ENCODE data around the gene PLEKHB2. TPM values are rescaled to one million over a fixed set of nuclear protein-coding genes. Genes with fewer than 3 reads are reported as not detected.
A peak's percentile ranks its signal among the peaks of the same experiment; 100 is the strongest.
"Not testable (repeated sequence)": the region's sequence is repeated elsewhere in the genome, so short reads cannot be mapped to it uniquely, and the experiment has no call there.

Gene PLEKHB2
- total RNA-seq, 1 experiment from 2014 or later = 55.9 TPM

DNA sequence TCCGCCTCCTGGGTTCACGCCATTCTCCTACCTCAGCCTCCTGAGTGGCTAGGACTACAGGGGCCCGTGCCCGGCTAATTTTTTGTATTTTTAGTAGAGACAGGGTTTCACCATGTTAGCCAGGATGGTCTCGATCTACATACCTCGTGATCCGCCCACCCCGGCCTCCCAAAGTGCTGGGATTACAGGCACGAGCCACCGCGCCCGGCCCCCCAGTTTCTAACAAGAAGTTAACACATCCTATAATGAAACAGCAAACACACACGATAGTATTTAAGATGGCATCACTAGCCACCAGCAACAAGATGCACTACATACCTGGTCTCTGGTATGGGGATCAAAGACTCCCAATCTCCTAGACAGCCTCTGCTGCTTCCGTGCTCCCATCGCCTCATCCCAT lies 29.6 kb upstream of the PLEKHB2 start:
- peaks cover 8 to 11% of the 10 kb centered on the region in 2 experiments for H3K4me1 Mint-ChIP-seq
- not testable (repeated sequence) for H3K14ac ChIP-seq (ENCODE audit: insufficient read depth, low read length); H3K56ac ChIP-seq (ENCODE audit: insufficient read length, low read depth, low read length); H3K23ac ChIP-seq (ENCODE audit: insufficient read length, low read depth, low read length); H3K9me3 Mint-ChIP-seq; H2AK5ac ChIP-seq (ENCODE audit: insufficient read length, low read length); H3K9ac ChIP-seq (ENCODE audit: extremely low read depth, insufficient read length, low read length); H4K8ac ChIP-seq (replicated peaks; ENCODE audit: insufficient read length, low read depth, low read length); H2BK5ac ChIP-seq (ENCODE audit: insufficient read length, low read length); H2BK20ac ChIP-seq (ENCODE audit: low read depth, low read length, poor library complexity, severe bottlenecking); H4K20me1 ChIP-seq (ENCODE audit: control insufficient read depth, insufficient read depth, insufficient read length); H3K4me2 ChIP-seq (ENCODE audit: insufficient read depth, insufficient read length, low read length); H2BK120ac ChIP-seq (ENCODE audit: low read depth, low read length, poor library complexity, severe bottlenecking); H3K4ac ChIP-seq (ENCODE audit: low read depth, low read length); H3K27me3 ChIP-seq (ENCODE audit: insufficient read depth, low read length); H4K91ac ChIP-seq (ENCODE audit: insufficient read length, low read depth, low read length); H3T11ph ChIP-seq (ENCODE audit: low read length); H2BK12ac ChIP-seq (ENCODE audit: insufficient read length, low read depth, low read length); H3K9me3 ChIP-seq (ENCODE audit: control insufficient read depth, low read depth, low read length); H3K4me1 ChIP-seq (ENCODE audit: insufficient read depth, low read length); H2BK15ac ChIP-seq (ENCODE audit: low read depth, low read length); H3K23me2 ChIP-seq (ENCODE audit: insufficient read length, low read depth, low read length, poor library complexity, severe bottlenecking); H3K27ac ChIP-seq (ENCODE audit: insufficient read length, low read depth, low read length); H4K5ac ChIP-seq (ENCODE audit: insufficient read length, low read depth, low read length); H3K18ac ChIP-seq (ENCODE audit: insufficient read length, low read depth, low read length); H3K27me3 Mint-ChIP-seq (ENCODE audit: low read depth); H2AFZ ChIP-seq (ENCODE audit: low read length)
- H3K4me3 Mint-ChIP-seq = peak overlapping the region in 1 of 2 experiments; percentile 24; a peak in 1 of 5 replicates
- peak; percentile 48 for DNase-seq
- H3K79me1 ChIP-seq (ENCODE audit: insufficient read depth, low read depth, low read length, poor library complexity, severe bottlenecking) = peaks cover 11% of the 10 kb centered on the region
- no CpG with 5 or more reads among the region's 15 CpGs for WGBS (ENCODE audit: extremely low coverage, insufficient read length, low lambda C conversion rate)
- peaks cover 59 to 91% (median 82%) of the 10 kb centered on the region in 3 experiments for H3K36me3 Mint-ChIP-seq (ENCODE audit: insufficient read depth in 1 of 3, low read depth in 3 of 3)
- H3K27ac Mint-ChIP-seq = peak overlapping the region; percentile 63 to 67 (median 65); a peak in 2 of 7 replicates
- H3K79me2 ChIP-seq (ENCODE audit: insufficient read depth, low read length) = peaks cover 29% of the 10 kb centered on the region
